ENCODE data around the gene ZFP36L1.

DNA sequence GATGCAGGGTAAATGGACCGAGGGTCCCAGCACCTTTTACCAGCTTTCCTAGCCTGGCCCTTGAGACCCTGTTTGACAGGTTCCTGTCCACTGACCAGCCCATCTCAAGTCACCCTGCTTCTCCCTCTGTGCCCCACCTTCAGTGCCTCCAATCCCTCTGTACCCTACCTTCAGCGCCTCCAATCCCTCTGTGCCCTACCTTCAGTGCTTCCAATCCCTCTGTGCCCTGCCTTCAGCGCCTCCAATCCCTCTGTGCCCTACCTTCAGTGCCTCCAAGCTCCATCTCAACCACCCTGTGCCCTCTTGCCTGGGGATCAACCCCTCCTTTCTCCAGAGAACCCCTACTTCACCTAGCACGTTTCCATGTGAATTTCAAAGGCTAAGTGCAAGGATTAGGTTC lies 54.3 kb downstream of the ZFP36L1 start:
- no peak for TF ChIP-seq EP300 (IDR thresholded peaks at IDR 0.05; ENCODE audit: borderline replicate concordance in 1 of 2, control insufficient read depth in 1 of 2, low read depth in 2 of 2, low read length in 2 of 2)
- TF ChIP-seq, protein P1, sequence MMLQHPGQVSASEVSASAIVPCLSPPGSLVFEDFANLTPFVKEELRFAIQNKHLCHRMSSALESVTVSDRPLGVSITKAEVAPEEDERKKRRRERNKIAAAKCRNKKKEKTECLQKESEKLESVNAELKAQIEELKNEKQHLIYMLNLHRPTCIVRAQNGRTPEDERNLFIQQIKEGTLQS (IDR thresholded peaks at IDR 0.05; ENCODE audit: borderline replicate concordance, extremely low read depth, low read depth, low read length), result no peak
- no peak for TF ChIP-seq SIX5 (IDR thresholded peaks at IDR 0.05; ENCODE audit: low read depth, low read length, severe bottlenecking)
- TF ChIP-seq, protein P2, sequence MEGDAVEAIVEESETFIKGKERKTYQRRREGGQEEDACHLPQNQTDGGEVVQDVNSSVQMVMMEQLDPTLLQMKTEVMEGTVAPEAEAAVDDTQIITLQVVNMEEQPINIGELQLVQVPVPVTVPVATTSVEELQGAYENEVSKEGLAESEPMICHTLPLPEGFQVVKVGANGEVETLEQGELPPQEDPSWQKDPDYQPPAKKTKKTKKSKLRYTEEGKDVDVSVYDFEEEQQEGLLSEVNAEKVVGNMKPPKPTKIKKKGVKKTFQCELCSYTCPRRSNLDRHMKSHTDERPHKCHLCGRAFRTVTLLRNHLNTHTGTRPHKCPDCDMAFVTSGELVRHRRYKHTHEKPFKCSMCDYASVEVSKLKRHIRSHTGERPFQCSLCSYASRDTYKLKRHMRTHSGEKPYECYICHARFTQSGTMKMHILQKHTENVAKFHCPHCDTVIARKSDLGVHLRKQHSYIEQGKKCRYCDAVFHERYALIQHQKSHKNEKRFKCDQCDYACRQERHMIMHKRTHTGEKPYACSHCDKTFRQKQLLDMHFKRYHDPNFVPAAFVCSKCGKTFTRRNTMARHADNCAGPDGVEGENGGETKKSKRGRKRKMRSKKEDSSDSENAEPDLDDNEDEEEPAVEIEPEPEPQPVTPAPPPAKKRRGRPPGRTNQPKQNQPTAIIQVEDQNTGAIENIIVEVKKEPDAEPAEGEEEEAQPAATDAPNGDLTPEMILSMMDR (IDR thresholded peaks at IDR 0.05 in 2 of 3, conservative IDR thresholded peaks at IDR 0.05 in 1 of 3; ENCODE audit: control insufficient read depth in 2 of 3, extremely low read depth in 1 of 3, insufficient read depth in 1 of 3, low read depth in 3 of 3, low read length in 3 of 3), result no peak
- TF ChIP-seq, protein P3, sequence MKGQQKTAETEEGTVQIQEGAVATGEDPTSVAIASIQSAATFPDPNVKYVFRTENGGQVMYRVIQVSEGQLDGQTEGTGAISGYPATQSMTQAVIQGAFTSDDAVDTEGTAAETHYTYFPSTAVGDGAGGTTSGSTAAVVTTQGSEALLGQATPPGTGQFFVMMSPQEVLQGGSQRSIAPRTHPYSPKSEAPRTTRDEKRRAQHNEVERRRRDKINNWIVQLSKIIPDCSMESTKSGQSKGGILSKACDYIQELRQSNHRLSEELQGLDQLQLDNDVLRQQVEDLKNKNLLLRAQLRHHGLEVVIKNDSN (IDR thresholded peaks at IDR 0.05; ENCODE audit: borderline replicate concordance, extremely low read length, insufficient read depth, low read depth, low read length), result no peak
- TF ChIP-seq SMC3 (IDR thresholded peaks at IDR 0.05; ENCODE audit: borderline replicate concordance, low read length), result no peak
- TF ChIP-seq, protein P4, sequence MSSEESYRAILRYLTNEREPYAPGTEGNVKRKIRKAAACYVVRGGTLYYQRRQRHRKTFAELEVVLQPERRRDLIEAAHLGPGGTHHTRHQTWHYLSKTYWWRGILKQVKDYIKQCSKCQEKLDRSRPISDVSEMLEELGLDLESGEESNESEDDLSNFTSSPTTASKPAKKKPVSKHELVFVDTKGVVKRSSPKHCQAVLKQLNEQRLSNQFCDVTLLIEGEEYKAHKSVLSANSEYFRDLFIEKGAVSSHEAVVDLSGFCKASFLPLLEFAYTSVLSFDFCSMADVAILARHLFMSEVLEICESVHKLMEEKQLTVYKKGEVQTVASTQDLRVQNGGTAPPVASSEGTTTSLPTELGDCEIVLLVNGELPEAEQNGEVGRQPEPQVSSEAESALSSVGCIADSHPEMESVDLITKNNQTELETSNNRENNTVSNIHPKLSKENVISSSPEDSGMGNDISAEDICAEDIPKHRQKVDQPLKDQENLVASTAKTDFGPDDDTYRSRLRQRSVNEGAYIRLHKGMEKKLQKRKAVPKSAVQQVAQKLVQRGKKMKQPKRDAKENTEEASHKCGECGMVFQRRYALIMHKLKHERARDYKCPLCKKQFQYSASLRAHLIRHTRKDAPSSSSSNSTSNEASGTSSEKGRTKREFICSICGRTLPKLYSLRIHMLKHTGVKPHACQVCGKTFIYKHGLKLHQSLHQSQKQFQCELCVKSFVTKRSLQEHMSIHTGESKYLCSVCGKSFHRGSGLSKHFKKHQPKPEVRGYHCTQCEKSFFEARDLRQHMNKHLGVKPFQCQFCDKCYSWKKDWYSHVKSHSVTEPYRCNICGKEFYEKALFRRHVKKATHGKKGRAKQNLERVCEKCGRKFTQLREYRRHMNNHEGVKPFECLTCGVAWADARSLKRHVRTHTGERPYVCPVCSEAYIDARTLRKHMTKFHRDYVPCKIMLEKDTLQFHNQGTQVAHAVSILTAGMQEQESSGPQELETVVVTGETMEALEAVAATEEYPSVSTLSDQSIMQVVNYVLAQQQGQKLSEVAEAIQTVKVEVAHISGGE (CRISPR knock-in tag; IDR thresholded peaks at IDR 0.05), result no peak
- no peak for TF ChIP-seq POLR2A (IDR thresholded peaks at IDR 0.05; ENCODE audit: low read depth, low read length)
- no peak for TF ChIP-seq NFIC (IDR thresholded peaks at IDR 0.05; ENCODE audit: low read depth, low read length)
- TF ChIP-seq POLR2AphosphoS5 (IDR thresholded peaks at IDR 0.05; ENCODE audit: low read length), result no peak
- no peak for TF ChIP-seq RAD21 (IDR thresholded peaks at IDR 0.05; ENCODE audit: insufficient read depth, low read depth, low read length)

Data from GM12878 (cell line).